IPS DF 4.7 (cell line): ENCODE data around the gene AIF1L.
"Not testable (repeated sequence)": the region's sequence is repeated elsewhere in the genome, so short reads cannot be mapped to it uniquely, and the experiment has no call there.

Experiments
- DNase-seq: peaks from one replicate; pipeline ENCODE4 v3.0.0-alpha.2; 2013; ENCODE audit warnings: low spot score; ENCODE audit errors: extremely low read depth

AIF1L gene

GRCh38 chr9:131098391-131099101 is 2.2 kb downstream of the AIF1L start:
- DNase-seq: no peak

- no peak for DNase-seq
Observed at GRCh38 chr9:131099102-131099606, 2.8 kb downstream of the AIF1L start.

- not testable (repeated sequence) for DNase-seq
Observed at GRCh38 chr9:131099845-131100244, 3.5 kb downstream of the AIF1L start.

- DNase-seq: no peak
Observed at GRCh38 chr9:131100445-131100844, 4.1 kb downstream of the AIF1L start.

GRCh38 chr9:131101207-131101964 is 5.1 kb downstream of the AIF1L start:
- DNase-seq: no peak

- DNase-seq: no peak
Observed at GRCh38 chr9:131103024-131103423, 6.7 kb downstream of the AIF1L start.

GRCh38 chr9:131103535-131103934 is 7.2 kb downstream of the AIF1L start:
- DNase-seq: no peak

- no peak for DNase-seq
Observed at GRCh38 chr9:131104016-131104740, 7.8 kb downstream of the AIF1L start.

GRCh38 chr9:131105952-131106351 is 9.6 kb downstream of the AIF1L start:
- DNase-seq: no peak

- DNase-seq: no peak
Observed at GRCh38 chr9:131107760-131108159, 11.4 kb downstream of the AIF1L start.

- DNase-seq: no peak
Observed at GRCh38 chr9:131111186-131111853, 15.0 kb downstream of the AIF1L start.

GRCh38 chr9:131111854-131112311 is 15.6 kb downstream of the AIF1L start:
- DNase-seq: no peak

GRCh38 chr9:131112374-131113154 is 16.2 kb downstream of the AIF1L start:
- no peak for DNase-seq

- DNase-seq: no peak
Observed at GRCh38 chr9:131113655-131114054, 17.3 kb downstream of the AIF1L start.

- no peak for DNase-seq
Observed at GRCh38 chr9:131114084-131114535, 17.8 kb downstream of the AIF1L start.

GRCh38 chr9:131115360-131115742 is 19.0 kb downstream of the AIF1L start:
- not testable (repeated sequence) for DNase-seq

GRCh38 chr9:131116281-131117120 is 20.2 kb downstream of the AIF1L start:
- no peak for DNase-seq

GRCh38 chr9:131117121-131117761 is 20.9 kb downstream of the AIF1L start:
- no peak for DNase-seq

- DNase-seq: no peak
Observed at GRCh38 chr9:131117762-131118145, 21.4 kb downstream of the AIF1L start.
